WTC11 (cell line): ENCODE measurements around the gene UPF3B. TPM values are rescaled to one million over a fixed set of nuclear protein-coding genes. Genes with fewer than 3 reads are reported as not detected.
A peak's percentile ranks its signal among the peaks of the same experiment; 100 is the strongest.
"Not testable (repeated sequence)": the region's sequence is repeated elsewhere in the genome, so short reads cannot be mapped to it uniquely, and the experiment has no call there.

ENCODE experiments used
- ATAC-seq: fragments of 200-7000 bp; cut with Tn5 transposase; 2 replicates; pipeline ENCODE4 v1.10.0; 2021; ENCODE audit warnings: mild to moderate bottlenecking, moderate library complexity
- CTCF ChIA-PET: fragments of 300-600 bp; sonication (Branson Sonifier 250); formaldehyde crosslinking; loops from one replicate; lab custom pipeline; 2021; ENCODE audit warnings: antibody characterized with exemption; lab: Charles Lee
- POLR2A ChIA-PET: fragments of 350-600 bp; sonication (Branson Sonifier 250); formaldehyde crosslinking; loops from one replicate; lab custom pipeline; 2021; ENCODE audit warnings: antibody characterized with exemption; lab: Charles Lee
- DNase-seq: peaks from one replicate; pipeline ENCODE4 v3.0.0; 2021; ENCODE audit warnings: low spot score
- H3K27ac Mint-ChIP-seq: 2 replicates; pipeline ENCODE4 v1.8.0; 2021; ENCODE audit warnings: mixed read lengths
- H3K27me3 Mint-ChIP-seq: 2 replicates; pipeline ENCODE4 v1.8.0; 2021; ENCODE audit warnings: low read depth, mild to moderate bottlenecking, moderate library complexity, mixed read lengths
- H3K36me3 Mint-ChIP-seq: 2 replicates; pipeline ENCODE4 v1.8.0; 2021; ENCODE audit warnings: mixed read lengths
- H3K4me1 Mint-ChIP-seq: 2 replicates; pipeline ENCODE4 v1.8.0; 2022; ENCODE audit warnings: mixed read lengths
- H3K4me3 Mint-ChIP-seq: 2 replicates; pipeline ENCODE4 v1.8.0; 2021; ENCODE audit warnings: mild to moderate bottlenecking, moderate library complexity, mixed read lengths
- H3K9me3 Mint-ChIP-seq: 2 replicates; pipeline ENCODE4 v1.8.0; 2021; ENCODE audit warnings: mixed read lengths
- CBFB ChIP-seq: sonication (generic); formaldehyde crosslinking; IDR thresholded peaks from 2 replicates; pipeline ENCODE4 v1.8.1; 2022; ENCODE audit warnings: mild to moderate bottlenecking, low read depth, missing genetic modification reagents
- CTCF ChIP-seq: fragments of 200-600 bp; IDR thresholded peaks from 2 replicates; pipeline ENCODE4 v1.8.0; 2022; ENCODE audit warnings: antibody characterized with exemption
- NFATC4 ChIP-seq: fragments of 250-450 bp; sonication (Bioruptor Pico); IDR thresholded peaks from 2 replicates; pipeline ENCODE4 v1.9.0; 2021; ENCODE audit warnings: mild to moderate bottlenecking
- ZNF121 ChIP-seq: sonication (generic); formaldehyde crosslinking; IDR thresholded peaks from 2 replicates; pipeline ENCODE4 v1.8.0; 2023; ENCODE audit warnings: missing genetic modification reagents
- ZNF416 ChIP-seq: fragments of 250-450 bp; sonication (Bioruptor Pico); IDR thresholded peaks from 2 replicates; pipeline ENCODE4 v1.9.0; 2021; ENCODE audit warnings: mild to moderate bottlenecking, inconsistent platforms
- total RNA-seq: library from RNA; stranded (reverse); gene quantifications from 3 replicates; pipeline ENCODE4 v1.2.3, GENCODE V29; 2021
- TF ChIP-seq, protein P1 (sequence below): sonication (generic); formaldehyde crosslinking; IDR thresholded peaks from 2 replicates; pipeline ENCODE4 v1.8.0; 2023; ENCODE audit warnings: mild to moderate bottlenecking, missing genetic modification reagents
- TF ChIP-seq, protein P2 (sequence below): sonication (generic); formaldehyde crosslinking; IDR thresholded peaks from 2 replicates; pipeline ENCODE4 v1.8.1; 2022; ENCODE audit warnings: missing genetic modification reagents, borderline replicate concordance

Gene UPF3B
- total RNA-seq, 1 experiment from 2014 or later, result 19.2 TPM

- TF ChIP-seq, protein P1, sequence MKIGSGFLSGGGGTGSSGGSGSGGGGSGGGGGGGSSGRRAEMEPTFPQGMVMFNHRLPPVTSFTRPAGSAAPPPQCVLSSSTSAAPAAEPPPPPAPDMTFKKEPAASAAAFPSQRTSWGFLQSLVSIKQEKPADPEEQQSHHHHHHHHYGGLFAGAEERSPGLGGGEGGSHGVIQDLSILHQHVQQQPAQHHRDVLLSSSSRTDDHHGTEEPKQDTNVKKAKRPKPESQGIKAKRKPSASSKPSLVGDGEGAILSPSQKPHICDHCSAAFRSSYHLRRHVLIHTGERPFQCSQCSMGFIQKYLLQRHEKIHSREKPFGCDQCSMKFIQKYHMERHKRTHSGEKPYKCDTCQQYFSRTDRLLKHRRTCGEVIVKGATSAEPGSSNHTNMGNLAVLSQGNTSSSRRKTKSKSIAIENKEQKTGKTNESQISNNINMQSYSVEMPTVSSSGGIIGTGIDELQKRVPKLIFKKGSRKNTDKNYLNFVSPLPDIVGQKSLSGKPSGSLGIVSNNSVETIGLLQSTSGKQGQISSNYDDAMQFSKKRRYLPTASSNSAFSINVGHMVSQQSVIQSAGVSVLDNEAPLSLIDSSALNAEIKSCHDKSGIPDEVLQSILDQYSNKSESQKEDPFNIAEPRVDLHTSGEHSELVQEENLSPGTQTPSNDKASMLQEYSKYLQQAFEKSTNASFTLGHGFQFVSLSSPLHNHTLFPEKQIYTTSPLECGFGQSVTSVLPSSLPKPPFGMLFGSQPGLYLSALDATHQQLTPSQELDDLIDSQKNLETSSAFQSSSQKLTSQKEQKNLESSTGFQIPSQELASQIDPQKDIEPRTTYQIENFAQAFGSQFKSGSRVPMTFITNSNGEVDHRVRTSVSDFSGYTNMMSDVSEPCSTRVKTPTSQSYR (CRISPR knock-in tag), result no peak
- TF ChIP-seq CBFB (CRISPR knock-in tag), result no peak
- TF ChIP-seq, all 79 proteins: peak for 0
Measured at GRCh38 chrX:119895843-119896326, 43.1 kb upstream of the UPF3B start, which contains the start of gene AKAP14 (continued).

DNA sequence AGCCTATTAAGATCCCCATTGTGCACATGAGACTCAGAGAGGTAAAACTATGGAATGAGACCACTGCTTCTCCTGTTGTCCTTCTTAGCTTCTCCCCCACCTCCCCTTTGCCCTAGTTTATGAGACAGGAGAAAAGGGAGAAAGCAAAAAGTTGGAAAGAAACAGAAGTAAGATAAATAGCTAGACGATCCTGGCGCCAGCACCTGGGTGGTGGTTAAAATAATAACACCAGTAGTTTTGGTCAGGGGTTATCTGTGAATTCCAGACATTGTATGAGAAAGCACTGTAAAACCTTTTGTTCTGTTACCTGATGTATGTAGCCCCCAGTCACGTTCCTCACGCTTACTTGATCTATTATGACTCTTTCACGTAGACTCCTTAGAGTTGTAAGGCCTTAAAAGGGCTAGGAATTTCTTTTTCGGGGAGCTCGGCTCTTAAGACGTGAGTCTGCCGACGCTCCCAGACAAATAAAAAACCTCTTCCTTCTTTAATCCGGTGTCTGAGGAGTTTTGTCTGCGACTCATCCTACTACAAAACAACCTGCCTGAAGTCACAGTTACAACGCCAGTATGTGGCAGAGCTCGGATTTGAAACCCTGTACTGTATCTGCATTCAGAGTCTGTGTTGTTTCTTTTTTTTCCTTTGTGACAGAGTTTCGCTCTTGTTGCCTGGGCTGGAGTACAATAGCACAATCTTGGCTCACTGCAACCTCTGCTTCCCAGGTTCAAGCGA is 39.4 kb upstream of the UPF3B start:
- H3K36me3 Mint-ChIP-seq, H3K27me3 Mint-ChIP-seq, POLR2A ChIA-PET, DNase-seq, H3K4me3 Mint-ChIP-seq, H3K9me3 Mint-ChIP-seq, H3K4me1 Mint-ChIP-seq, H3K27ac Mint-ChIP-seq, ATAC-seq: not testable (repeated sequence)
- CTCF ChIA-PET, result interaction anchor here (1.1 kb wide), 1 partner anchor 10 kb away, joined by 3 read pairs; no protein-coding TSS in a partner anchor

DNA sequence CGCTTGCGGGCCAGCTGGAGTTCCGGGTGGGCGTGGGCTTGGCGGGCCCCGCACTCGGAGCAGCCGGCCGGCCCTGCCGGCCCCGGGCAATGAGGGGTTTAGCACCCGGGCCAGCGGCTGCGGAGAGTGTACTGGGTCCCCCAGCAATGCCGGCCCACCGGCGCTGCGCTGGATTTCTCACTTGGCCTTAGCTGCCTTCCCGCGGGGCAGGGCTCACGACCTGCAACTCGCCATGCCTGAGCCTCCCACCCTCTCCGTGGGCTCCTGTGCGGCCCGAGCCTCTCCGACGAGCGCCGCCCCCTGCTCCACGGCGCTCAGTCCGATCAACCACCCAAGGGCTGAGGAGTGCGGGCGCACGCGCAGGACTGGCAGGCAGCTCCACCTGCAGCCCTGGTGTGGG is 37.9 kb upstream of the UPF3B start:
- H3K9me3 Mint-ChIP-seq, CTCF ChIA-PET, ATAC-seq, H3K27ac Mint-ChIP-seq, DNase-seq, H3K27me3 Mint-ChIP-seq, POLR2A ChIA-PET, H3K4me1 Mint-ChIP-seq, H3K4me3 Mint-ChIP-seq, H3K36me3 Mint-ChIP-seq: not testable (repeated sequence)

DNA sequence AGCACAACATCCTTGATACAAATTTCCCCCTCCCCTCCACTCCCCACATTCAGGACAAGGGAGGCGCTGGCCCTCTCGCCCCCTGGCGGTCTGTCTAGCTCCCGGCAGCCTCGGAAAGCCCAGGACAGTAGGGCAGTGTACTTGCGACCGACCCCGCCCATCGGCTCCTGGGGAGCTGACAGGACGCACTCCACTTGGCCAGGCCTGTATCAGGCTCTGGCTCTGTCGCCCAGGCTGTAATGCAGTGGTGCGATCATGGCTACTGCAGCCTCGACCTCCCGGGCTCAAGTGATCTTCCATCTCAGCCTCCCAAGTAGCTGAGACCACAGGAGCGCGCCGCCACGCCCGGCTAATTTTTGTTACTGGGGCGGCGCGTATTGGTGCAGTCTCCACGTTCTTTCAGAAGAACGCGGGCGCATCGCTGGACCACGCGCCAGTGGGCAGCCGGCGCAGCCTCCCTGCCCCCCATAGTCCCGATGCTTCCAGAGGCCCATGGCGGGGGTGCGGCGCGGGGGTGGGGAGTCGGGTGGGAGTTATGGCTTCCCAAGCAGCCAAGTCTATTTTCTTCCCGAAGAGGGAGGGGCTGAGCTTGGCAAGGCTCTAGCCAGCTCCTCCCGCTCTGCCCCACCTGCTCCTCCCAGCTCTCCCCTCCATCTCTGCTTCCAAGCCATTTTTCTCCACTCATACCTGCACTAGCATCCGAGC is 35.1 kb upstream of the UPF3B start:
- Mint-ChIP-seq H3K27me3 (no peaks in the 10 kb centered on the region), H3K27ac (no peak overlapping the region), H3K36me3 (no peaks in the 10 kb centered on the region), H3K9me3 (no peaks in the 10 kb centered on the region), H3K4me3 (peak overlapping the region; percentile 64), H3K4me1 (no peaks in the 10 kb centered on the region)
- TF ChIP-seq NFATC4 (no peak), ZNF416 (CRISPR knock-in tag) (no peak), CTCF (peak; percentile 64), ZNF121 (peak; percentile 95)
- TF ChIP-seq, protein P2, sequence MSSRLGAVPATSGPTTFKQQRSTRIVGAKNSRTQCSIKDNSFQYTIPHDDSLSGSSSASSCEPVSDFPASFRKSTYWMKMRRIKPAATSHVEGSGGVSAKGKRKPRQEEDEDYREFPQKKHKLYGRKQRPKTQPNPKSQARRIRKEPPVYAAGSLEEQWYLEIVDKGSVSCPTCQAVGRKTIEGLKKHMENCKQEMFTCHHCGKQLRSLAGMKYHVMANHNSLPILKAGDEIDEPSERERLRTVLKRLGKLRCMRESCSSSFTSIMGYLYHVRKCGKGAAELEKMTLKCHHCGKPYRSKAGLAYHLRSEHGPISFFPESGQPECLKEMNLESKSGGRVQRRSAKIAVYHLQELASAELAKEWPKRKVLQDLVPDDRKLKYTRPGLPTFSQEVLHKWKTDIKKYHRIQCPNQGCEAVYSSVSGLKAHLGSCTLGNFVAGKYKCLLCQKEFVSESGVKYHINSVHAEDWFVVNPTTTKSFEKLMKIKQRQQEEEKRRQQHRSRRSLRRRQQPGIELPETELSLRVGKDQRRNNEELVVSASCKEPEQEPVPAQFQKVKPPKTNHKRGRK (CRISPR knock-in tag), result no peak
- peak; percentile 86 for DNase-seq
- ChIA-PET CTCF (interaction anchor here (0.6 to 2.2 kb wide), 25 partner anchors 8 to 405 kb away, joined by 3 to 15 read pairs (median 4); partner anchors contain the start of genes AKAP14, RPL39, SEPTIN6 and SOWAHD), POLR2A (interaction anchor here (1.0 to 1.1 kb wide), 2 partner anchors 9 to 97 kb away, joined by 3 to 5 read pairs; partner anchors contain the start of gene RPL39)
- ATAC-seq, result peak; percentile 96
